DMS153 (cell line): Measurements from ENCODE around the gene ETFB.

Experiments
- DNase-seq: peaks from one replicate; lab custom pipeline; 2025; lab: John Stamatoyannopoulos, UW

The ETFB gene

DNA sequence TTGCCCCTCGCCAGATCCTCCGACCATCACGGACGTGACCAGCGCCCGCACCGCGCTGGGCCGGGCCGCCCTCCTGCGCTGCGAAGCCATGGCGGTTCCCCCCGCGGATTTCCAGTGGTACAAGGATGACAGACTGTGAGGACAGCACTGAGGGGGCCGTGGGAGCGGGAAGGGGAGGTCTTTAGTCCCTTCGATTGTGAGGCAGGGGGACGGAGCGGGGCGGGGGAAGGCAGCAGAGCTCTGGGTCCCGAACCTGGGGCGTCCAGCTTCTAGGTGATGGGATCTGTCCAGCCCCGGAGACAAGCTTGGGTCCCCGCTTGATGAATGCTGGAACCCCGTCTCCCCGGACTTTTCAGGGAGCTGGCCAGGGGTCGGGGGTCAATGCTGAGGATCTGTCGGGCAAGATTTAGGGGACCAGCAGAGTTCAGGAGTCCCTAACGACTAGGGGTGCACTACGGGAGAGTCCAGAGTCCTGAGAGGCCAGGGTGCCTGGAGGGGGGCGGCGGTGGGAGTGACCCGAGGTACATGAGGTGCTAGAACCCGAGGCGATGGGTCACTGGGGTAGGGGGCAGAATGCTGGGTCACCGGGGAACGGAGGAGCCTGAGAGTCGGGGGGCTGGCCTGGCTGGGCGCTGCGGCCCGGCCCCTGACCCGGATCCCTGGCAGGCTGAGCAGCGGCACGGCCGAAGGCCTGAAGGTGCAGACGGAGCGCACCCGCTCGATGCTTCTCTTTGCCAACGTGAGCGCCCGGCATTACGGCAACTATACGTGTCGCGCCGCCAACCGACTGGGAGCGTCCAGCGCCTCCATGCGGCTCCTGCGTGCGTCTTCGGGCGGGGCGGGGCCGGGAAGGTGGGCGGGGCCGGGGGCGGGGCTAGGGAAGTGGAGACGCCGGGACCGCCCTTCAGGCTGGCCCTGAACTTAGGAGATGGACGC, 38.9 kb downstream of the ETFB start:
- DNase-seq: no peak

DNA sequence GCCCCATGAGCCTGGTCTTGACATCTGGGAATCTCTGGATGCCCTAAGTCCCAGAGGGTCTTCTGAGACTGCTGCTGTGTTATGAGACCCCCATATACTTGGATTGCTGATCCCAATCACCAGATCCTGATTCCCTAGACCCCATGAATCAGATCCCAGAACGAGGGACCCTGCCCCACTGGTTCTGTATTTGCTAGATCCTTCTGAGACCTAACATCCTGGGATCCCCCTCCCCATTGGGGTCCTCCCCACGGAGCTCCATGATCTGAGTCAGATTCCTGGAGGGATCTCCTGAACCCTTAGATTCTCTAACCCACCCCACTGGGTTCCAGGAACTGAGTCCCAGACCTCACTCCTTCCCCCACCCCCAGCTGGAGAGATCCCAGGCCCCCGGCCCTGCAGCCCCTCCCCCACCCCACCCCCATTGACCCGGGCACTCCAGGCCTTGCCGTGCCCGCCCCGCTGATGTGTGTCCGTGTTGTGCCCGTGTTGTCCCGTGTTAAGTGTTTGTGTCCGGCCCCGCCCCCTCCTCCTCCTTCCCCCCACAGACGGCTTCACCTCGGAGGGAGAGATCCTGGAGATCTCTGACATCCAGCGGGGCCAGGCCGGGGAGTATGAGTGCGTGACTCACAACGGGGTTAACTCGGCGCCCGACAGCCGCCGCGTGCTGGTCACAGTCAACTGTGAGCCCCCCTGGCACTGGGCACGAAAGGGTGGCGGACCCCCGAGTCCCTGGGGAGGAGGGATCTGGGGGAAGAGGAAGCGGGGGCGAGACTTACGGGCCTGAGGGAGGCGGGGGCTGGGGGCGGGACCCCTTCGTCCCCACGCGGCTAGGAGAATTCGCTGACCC, 39.7 kb downstream of the ETFB start:
- DNase-seq: no peak

DNA sequence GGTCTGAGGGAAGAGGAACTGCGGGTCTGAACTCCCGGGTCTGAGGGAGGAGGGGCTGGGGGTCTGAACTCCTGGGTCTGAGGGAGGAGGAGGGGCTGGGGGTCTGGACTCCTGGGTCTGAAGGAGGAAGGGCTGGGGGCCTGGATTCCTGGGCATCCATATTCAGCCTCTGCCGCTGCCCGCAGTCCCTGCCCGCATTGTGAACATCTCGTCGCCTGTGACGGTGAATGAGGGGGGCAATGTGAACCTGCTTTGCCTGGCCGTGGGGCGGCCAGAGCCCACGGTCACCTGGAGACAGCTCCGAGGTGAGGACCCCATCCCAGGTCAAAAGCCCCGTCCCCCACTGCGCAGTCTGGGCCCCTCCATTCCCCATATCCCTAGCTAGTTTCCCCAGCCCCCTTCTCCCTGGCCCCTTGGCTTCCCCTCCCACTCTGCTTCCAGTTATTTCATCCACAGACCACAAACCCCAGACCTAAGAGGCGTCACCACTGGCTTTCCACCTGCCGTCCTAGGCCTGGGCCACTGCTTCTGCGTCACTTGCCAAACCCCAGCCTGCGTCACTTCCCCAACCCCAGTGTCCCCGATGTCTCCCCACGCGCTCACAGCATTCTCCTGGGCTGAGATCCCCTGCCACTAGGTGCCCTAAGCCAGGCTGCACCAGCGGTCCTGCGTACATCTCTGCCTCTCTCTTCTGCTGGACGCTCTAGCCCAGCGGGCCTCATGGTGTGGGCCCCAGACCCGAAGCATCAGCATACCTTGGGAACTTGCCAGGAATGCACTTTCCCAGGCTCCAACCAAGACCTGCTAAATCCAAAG, 40.8 kb downstream of the ETFB start:
- DNase-seq: no peak

DNA sequence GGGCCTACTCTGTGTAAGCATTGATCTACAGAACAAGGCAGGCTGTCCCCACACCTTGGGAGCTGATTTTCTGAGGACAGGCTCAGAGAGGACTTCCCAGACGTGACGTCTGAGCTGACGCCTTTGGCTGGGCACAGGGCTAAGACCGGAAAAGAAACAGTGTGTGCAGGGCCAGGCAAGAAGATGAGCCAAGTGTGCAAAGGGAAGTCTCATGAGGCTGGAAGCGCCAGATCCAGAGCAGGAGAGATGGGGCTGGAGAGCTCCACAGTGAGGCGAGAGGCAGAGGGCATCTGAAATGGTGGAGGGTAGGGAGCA, 42.1 kb downstream of the ETFB start:
- no peak for DNase-seq

DNA sequence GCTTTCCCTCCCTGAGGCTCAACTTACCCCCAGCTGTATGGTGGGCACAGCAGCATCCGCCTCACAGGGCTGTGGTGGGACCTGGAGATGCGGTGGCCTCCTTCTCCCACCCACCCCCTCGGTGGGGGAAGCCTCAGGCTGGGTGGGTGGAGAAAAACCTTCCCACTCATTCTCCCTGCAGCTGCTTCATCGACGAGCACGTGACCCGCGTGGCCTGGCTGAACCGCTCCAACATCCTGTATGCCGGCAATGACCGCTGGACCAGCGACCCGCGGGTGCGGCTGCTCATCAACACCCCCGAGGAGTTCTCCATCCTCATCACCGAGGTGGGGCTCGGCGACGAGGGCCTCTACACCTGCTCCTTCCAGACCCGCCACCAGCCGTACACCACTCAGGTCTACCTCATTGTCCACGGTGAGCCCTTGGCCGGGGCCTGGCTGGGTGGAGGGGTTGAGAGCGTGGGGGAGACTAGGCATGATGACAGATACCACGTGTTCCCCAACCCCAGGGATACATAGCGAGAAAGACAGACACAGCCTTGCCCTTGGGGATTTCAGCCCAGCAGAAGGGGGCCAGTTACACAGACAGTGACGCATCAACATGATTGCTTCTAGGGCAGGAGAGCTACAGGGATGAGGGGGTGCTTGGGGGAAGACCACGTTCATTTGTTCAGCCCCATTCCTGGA, 42.6 kb downstream of the ETFB start:
- DNase-seq: no peak

DNA sequence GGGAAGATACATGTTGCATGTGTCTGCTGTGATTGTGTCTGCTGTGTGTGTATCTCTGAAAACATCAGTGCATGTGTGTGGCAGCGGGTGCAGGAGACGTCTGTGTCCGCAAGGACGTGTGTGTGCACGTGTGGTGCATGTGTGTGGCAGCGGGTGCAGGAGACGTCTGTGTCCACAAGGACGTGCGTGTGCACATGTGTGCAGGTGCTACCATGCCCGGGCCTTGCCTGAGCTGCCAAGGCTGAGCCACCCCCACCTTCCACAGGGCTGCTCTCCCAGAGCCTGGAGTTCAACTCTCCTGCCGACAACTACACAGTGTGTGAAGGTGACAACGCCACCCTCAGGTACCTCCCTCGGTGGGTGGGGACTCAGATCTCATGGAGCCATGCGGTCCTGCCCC, 44.4 kb downstream of the ETFB start:
- DNase-seq: no peak

DNA sequence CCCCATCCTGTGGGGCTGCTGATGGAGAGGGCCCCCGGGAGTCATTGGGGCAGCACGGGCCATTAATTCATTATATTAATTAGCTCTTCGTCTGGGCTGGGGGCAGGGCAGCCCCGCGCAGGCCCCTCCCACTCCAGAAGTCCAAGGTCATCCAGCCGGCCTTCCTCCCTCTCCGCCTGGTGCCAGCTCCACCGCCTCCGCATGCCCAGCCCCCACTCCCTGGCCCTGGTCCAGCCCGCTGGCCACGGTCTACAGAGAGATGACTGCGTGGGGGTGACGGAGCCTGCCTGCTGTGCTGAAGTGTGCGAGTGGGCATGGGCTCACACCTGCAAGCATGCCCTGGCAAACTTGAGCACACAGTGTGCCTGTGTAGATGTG, 45.9 kb downstream of the ETFB start:
- no peak for DNase-seq

DNA sequence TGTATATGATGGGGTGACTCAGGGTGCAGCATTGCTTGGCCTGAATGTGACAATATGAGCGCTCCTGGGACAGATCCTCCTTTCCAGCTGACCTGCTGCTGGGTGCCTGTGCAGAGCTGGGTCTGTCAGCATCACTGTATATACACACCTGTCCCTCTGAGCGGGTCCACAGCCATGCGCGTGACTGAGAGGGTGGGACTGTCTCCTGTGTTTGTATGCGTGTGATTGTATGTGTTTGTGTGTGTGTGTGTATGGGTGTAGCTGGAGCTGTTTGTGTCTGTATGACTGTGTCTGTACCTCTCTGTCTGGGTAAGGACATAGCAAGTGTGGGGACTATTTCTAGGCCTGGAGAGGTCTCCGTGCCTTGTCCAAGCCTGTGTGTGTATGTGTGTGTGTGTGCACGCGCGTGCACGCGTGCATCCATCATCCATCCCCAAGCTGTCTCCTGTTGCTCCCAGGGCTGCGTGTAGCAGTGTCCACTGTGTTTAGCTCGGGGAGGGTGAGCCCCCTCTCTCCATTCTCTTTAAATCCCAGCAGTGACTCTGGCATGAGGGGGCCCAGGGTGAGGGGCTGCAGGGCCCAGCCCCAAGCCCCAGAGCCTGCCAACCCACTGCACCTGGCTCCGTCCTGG, 46.4 kb downstream of the ETFB start:
- no peak for DNase-seq

DNA sequence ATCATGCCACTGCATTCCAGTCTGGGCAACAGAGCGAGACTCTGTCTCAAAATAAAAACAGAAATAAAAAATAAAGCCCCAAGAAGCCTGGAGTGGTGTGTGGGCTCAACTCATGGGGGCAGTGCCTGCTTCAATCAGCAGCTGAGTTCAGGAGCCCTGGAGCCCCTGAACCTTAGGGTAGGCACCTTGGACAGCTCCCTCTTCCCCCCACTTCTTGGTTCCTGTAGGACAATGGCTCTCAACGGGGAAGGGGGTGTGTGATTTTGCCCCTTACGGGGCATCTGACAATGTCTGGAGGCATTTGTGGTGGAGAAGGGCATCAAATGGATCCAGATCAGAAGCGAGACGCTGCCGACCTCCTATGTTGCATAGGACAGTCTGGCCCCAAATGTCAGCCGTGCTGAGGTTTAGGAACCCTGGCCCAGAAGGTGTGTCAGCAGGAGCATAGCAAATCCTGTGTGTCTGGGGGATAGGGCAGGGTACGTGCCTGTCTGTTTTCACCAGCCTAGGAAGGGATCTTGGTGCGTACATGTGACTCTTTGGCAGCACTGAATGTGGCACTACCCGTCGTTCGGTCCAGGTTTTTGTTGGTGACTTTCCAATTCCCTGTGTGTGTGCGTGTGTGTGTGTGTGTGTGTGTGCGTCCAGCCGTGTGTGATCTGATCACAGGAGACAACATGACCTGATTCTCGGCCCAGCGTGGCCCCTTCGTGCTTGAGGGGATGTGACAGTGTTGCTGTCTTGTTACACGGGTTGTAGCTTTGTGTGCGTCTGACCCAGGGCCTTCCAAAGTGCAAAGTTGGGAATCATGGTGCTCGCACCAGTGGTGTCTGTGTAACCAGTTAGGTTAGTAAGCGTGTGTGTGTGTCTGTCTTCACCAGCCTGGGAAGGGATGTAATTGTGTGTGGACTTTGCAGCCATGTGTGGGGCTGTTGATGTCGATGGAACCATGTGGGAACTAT, 47.2 kb downstream of the ETFB start:
- no peak for DNase-seq

DNA sequence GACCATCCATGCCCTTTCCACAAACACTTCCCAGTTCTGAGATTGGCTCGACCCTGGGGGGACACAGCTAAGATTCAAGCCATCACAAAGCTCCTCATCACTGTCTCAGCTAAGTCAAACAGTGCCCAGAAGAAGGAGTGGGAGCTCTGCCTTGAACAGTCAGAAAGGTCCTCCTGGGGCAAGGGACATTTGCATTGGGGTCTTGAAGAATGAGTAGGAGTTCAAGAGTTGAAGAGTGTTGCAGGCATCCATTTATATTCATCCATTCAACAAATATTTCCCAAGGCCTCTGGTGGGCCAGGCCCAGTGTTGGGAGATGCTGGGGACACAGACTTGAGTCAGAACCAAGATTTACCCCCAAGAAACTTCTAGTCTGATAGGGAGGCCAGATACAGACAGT, 48.2 kb downstream of the ETFB start:
- DNase-seq: no peak

DNA sequence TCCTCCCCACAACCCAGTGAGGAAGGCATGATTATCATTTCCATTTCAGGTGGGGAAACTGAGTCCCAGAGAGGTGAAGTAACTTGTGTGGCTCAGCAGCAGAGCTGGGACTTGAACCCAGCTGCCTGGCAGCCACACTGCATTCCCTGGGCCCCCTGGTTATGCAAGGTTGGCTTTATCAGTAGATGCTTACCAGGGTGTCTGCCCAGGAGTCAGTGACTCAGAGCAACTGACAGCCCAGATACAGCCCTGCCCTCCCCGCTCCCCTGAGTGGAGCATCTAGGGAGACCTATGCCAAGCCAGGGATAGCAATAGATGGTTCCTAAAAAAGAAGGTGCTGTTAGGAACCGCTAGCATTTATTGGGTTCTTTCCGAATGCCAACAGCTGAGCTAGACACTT, 48.8 kb downstream of the ETFB start:
- DNase-seq: no peak

DNA sequence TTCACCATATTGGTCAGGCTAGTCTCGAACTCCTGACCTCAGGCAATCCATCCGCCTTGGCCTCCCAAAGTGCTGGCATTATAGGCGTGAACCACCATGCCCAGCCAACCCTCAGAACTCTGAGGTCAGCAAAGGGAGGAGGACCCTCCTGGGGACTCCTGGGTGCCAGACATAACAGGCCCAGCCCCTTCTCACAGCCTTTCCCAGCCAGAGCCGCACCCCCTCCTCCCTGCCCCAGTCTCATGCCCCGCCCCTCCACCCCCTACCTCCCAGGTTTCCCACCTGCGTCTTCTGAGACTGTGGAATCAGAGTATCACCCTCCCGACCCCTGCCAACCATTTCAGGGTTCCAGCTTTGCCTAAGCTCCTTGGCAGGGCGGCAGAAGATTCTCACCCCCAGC, 49.5 kb downstream of the ETFB start:
- no peak for DNase-seq

DNA sequence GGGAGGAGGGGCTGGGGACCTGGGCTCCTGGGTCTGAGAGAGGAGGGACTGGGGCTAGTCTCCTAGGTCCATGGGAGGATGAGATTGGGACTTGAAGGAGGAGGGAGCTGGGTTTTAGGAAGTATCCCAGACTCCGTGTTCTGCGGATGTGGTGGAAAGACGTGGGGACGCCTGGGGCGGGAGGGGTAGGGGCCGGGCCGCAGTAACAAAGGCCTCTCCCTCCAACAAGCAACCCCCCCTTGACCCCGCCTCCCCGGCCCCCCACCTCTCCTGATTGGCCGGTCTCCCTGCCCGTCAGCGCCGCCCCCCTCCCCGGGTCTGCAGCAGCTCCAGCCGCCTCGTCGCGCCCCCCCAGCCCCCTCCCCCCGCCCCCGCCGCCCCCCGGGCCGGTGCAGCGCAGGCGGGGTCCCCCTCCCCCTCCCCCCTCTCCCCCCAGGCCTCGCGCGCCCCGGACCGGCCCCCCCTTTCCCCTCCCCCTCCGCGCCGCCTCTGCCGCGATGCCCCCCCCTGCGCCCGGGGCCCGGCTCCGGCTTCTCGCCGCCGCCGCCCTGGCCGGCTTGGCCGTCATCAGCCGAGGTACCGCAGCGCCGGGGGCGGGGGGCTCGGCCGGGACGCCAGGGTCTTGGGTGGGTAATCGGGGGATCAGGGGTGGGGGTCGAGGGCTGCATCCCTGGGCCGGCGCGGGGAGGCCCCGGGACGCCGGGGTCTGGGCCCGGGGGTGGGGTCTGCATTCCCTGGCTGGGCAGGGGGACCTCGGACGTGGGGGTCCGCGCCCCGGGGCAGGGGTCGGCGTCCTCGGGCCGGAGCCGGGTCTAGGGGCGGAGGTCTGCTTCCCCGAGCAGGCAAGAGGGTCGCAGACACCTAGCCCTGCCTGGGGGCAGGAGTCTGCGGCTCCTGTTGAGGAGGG, 54.6 kb downstream of the ETFB start, which contains the start of gene IGLON5:
IGLON5 (plus strand) TSS at position 294 of the 907 bp plus-strand sequence; CDS start at position 498, 204 bp downstream.
- DNase-seq: no peak

DNA sequence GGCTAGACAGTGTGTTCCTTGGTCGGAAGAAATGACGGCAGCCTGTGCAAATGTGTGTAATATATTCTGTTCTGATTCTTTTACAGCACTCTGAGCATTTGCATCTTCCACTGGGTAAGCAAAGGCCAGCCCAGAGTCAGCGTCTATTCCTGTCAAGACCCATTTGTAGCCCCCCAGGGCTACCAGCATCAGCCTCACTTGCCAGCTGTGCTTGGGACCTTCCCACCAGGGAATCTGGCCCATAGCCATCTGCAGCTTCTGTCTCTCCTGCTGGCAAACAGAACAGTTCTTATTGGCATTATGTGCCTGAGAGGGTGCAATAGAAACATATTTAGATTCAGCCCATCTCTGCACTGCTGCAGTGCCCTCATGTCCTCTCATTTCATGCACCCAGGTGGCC, 60.7 kb downstream of the ETFB start:
- DNase-seq: no peak

DNA sequence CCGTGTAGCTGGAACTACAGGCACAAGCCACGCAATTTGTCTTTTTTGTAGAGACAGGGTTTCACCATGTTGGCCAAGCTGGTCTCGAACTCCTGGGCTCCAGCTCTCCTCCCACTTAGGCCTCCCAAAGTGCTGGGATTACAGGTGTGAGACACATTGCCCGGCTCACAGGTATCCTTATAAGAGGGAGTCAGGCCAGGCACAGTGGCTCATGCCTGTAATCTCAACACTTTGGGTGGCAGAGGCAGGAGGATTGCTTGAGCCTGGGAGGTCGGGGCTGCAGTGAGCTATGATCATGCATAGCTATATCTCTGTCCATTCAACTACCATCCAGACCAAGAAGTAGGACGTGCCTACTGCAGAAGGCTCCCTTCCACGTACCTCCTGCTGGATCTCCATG, 64.9 kb downstream of the ETFB start:
- DNase-seq: no peak

DNA sequence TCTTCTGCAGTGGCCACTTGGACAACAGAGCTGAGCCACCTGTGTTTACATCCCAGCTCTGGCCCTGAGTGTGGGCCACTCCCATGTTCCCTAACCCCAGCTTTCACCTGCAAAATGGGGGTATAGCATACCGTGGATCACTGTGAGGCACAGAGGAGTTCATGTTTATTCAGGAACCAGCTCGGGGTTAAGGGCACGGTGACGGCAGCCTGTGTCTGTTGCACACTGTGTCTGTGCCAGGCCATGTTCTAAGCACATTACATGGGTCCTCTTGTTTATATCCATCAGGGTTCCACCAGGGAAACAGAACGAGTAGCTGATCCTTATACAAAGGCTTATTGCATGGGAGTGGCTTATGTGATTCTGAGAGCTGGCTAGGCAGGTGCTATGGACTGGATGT, 68.8 kb downstream of the ETFB start:
- DNase-seq: no peak

DNA sequence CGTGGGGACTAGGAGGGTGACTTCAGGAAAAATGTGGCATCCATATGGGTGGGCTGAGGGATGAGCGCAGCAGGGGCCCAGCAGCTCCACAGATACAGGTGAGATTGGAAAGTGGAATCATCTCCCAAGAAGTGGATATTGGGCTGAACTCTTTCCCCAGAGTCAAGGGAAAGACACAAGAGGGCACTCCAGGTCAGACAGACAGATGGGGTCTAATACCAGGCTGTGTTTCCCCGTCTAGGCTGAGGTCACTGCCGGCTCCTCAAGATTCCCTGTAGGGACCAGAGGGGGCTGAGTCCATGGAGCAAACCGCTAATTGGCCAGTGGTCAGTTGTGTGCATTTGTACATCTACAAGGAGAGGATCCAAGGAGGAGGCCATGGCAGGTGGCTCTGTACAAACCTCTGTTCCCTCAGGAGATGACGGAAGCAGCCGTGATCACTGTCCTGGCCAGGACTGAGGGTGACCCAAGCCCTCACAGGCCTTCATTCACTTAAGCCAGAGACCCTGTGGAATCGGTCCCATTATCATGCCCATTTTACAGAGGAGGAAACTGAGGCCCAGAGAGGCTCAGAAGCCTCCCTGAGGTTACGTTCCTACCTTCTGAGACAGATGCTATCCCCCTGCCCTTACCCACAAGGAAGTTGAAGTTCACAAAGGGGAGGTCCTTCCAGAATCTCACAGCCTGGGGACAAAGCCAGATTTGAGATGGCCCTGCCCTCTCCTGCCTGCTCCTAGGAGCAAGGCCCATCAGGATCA, 69.7 kb downstream of the ETFB start:
- DNase-seq: no peak

DNA sequence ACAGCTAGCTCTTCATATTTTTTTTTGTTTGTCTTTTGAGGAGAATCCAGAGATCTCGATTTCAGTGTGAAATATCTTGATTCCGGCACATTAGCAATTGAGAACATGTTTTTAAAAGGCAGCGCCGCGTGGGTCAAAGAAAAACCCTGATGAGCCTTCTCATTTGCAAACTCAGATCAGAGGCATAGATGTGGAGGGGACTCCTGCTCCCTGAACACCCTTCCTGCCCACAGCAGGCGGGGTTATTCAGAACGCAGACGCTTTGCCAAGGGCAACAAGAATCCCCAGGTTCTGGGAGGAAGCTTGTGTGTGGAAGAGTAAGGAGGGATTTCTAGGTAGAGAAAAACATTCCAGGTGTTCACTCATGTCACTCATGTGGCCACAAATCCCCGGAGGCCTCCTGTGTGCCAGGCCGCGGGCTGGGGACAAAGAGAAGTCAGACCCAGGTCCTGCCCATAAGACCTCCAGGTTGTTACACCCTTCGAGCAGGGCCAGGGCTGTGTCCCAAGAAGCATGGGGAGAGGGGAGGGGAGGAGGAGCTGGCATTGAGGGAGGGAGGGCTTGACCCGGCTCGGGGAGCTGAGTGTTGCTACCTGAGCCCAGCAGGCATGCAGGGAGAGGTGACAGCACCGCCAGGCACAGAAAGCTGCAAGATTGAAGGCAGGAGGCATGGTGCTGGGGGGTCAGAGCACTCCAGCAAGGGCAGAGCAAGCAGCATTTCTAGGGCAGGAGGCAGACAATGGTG, 70.6 kb downstream of the ETFB start:
- no peak for DNase-seq
